22Rv1 (cell line): ENCODE measurements around the gene CYP2W1.

Experiments
- ZFX ChIP-seq: fragments of 450-650 bp; IDR thresholded peaks from 2 replicates; pipeline ENCODE4 v1.6.1; 2017; ENCODE audit warnings: antibody characterized with exemption, borderline replicate concordance
- TF ChIP-seq, protein P1 (sequence below): fragments of 450-650 bp; IDR thresholded peaks from 2 replicates; pipeline ENCODE4 v1.5.1; 2017; ENCODE audit warnings: mild to moderate bottlenecking

DNA sequence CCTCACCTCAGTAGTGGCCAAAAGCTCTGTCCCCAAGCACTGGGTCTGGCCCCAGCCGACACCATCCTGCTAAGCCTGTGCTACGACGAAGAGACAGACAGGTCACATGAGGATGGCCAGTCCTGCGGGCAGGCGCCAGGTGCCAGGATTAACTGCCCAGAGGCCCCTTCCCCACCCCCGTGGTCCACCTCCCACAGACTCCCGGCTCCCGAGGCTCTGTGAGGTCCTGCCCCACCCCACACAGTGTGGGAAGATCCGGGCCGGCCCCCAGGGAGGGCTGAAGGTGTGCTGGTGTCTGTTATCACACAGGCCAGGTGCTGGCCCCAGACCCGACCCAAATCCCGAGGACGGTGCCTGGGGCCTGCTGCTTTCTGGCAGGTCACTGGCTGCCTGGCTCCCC lies 27.2 kb downstream of the CYP2W1 start:
- TF ChIP-seq, protein P1, sequence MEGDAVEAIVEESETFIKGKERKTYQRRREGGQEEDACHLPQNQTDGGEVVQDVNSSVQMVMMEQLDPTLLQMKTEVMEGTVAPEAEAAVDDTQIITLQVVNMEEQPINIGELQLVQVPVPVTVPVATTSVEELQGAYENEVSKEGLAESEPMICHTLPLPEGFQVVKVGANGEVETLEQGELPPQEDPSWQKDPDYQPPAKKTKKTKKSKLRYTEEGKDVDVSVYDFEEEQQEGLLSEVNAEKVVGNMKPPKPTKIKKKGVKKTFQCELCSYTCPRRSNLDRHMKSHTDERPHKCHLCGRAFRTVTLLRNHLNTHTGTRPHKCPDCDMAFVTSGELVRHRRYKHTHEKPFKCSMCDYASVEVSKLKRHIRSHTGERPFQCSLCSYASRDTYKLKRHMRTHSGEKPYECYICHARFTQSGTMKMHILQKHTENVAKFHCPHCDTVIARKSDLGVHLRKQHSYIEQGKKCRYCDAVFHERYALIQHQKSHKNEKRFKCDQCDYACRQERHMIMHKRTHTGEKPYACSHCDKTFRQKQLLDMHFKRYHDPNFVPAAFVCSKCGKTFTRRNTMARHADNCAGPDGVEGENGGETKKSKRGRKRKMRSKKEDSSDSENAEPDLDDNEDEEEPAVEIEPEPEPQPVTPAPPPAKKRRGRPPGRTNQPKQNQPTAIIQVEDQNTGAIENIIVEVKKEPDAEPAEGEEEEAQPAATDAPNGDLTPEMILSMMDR = no peak
- TF ChIP-seq ZFX = no peak
